HG02943 (cell line): Measurements from ENCODE around the gene STK32A.

ENCODE experiments used
- ATAC-seq: cut with Tn5 transposase; IDR thresholded peaks from one replicate; pipeline ENCODE4 v1.9.1; 2021; ENCODE audit warnings: mild to moderate bottlenecking, low read depth, moderate library complexity; ENCODE audit not compliant: unreplicated experiment

Gene STK32A

GRCh38 chr5:147384346-147385193 lies 149.7 kb downstream of the STK32A start:
- ATAC-seq, result no peak

- ATAC-seq, result no peak
These were observed 152.3 kb downstream of the STK32A start for GRCh38 chr5:147387109-147387508.

- no peak for ATAC-seq
These were observed 153.6 kb downstream of the STK32A start for GRCh38 chr5:147388184-147389108.

- ATAC-seq, result no peak
These were observed 155.9 kb downstream of the STK32A start for GRCh38 chr5:147390654-147391225.

DNA sequence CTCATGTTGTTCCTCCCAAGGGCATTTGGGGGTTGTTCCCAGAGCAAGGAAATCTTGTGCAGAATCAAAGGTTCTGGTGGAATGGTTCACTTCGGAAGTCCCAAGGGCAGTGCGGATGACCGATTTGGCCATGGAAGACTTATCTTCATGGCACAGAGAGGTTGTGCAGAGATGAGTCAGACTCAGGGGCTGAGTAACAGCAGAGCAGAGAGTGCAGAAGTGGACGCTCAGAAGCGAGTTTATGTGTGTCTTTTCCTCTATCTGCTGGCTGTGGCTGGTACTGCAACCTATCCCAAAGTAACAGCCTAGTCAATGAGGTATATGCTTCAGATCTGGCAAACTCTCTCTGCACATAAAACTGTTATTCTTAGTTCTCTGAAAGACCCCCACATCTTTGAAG lies 157.0 kb downstream of the STK32A start:
- peak; percentile 93 for ATAC-seq

- ATAC-seq, result no peak
These were observed 159.2 kb downstream of the STK32A start for GRCh38 chr5:147393874-147394672.

DNA sequence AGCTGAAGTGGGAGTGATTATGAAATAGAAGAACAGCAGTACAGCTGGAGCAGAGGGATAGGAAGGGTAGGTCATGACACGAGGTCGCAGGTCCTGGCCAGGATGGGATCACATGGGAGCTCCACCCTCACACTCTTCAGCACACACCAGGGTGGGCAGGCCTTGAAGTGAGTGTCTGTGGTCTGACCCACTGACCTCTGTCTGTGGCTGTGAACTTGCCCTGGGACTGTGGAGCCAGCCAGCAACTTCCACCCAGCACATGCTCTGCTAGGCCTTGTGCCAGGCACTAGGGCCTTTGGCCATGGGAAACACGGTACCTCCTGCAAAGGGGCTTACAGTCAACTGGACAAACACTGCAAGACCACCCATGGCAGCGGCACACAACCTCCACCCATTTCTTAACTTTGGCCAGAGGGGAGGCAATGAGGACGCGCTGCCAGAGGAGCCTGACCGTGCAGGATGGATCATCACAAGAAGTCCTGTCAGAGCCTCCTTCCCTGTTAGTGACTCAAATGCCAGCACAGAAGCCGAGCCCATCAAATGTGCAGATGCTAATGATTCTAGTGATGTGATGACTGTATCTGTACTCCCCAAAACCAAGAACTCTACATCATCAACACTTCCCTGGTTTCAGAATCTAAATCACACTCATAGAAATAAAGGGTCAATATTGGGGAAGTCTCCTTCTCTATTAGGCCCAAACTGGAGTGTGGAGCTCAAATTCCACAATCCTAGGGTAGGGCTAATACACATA lies 161.4 kb downstream of the STK32A start:
- no peak for ATAC-seq

DNA sequence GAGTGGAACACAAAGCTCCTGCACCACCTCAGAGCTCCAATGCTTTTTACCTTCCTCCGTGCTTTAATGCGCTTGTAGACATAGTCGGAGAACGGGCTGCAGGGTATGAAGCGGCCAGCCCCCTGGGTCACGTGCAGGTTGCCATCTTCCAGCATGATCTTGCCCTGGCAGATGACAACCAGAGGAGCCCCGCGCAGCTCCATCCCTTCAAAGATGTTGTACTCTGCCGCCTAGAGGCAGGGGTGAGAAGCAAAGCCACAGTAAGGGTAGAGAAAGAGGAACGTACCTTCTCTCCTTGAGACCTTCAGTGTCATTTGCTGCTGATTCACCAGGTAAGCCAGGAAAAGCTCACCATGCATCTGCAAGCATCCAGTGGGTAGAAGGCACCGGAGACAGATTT lies 162.8 kb downstream of the STK32A start:
- no peak for ATAC-seq

DNA sequence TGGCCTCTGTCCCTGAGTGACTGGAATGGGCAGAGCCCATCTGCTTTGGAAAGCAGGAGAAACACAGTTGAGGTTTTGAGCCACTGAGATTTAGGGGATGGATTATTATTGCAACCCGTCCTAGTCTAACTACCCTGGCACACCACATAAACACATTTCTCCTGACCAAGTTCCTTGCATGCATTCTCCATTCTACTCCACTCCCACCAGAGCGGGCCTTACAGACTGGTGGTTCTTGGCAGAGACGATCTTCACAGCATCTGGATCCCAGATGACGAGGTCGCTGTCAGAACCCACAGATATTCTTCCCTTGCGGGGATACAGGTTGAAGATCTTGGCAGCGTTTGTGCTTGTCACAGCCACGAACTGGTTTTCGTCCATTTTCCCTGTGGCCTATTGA lies 164.0 kb downstream of the STK32A start:
- ATAC-seq, result no peak

DNA sequence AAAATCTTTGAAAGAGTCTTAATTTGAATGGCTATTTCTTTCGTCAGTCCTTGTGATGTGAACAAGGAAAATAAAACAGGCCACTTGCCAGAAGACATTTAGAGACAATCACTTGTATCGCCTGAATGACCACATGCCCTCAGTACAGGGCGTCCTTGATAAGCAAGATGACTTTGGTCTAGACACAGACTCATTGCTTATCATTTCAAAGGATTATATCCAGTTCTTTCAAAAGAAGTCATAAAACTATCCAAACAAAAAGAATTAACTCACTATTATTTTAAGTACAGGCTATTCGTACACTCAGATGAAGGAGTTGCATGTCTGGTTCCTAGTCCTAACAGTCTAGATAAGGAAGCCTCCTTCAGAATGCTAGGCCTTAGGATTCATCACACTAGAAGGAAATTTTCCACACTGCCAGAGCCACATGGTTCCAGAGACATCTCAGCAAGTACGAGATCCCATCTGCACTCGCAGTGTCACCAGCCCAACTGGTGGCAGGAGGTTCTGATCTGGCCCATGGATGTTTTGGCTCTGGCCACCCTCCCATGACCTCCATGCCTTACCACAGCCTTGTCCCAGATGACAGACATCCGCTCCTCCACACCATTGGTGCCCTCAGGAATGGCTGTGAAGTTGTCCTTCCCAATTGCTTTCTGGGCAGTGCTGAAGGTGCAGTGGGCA lies 165.4 kb downstream of the STK32A start:
- no peak for ATAC-seq

- ATAC-seq, result no peak
These were observed 166.1 kb downstream of the STK32A start for GRCh38 chr5:147400881-147401280.

DNA sequence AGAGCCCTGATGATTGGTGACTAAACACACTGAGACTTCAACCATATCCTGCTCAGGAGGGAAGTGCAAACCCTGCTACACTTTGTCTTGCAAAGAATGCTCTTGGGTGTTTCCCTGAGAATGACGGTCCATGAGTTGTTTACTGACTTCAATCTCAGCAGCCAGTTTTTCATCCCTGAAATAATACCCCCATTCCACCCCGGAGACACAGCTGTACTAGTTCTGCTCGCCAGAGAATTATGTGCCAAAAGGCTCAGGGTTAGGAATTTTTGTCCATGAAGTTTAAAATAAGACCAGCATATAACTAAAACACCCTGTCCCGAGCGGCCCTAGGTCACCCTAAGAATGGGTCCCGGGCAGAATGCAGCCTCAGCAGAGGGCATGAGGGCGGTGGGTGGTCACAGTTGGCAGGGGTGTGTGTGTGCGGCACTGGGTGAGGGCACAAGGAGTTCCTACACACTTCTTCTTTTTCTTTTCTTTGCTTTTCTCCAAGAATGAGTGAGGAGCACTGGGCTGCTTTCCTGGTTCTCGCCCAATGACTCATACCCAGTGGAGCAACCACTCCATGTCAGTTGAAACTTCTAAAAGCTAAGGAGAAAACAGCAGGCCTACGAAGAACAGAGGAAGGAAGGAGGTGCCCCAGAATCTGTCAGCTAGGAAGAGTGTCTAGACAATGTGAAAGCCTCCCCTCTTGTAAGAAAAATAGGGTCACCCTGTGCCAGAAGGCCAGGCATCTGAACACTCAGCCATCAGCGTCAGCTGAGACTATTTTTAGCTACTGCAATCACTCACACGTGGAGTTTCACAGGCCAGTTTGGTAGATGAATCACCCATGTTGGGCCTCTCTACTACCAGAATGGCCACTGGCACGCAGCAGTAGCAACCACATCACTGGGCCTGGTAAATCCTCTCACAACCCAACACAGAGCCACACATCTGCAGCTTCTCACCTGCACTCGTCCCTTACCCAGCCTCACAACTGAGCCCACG lies 169.1 kb downstream of the STK32A start:
- peak; percentile 97 for ATAC-seq

DNA sequence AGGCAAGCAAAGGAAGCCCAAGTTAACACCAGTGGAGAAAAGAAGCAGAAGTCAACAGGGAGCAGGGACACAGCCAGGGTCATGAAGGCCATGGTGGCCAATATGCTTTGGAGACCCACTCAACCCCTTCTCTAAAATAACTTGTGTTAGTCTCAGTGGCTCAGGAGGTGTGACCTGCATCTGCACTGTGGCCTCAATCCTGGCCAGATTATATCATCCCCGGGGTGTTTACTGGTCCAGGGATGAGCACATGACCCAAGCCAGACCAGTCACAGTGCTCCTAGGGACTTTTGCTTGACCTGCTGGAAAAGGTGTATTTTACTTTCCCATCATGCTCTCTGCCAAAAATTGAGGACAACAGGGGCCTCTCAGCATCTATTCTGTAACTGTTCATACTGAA lies 169.9 kb downstream of the STK32A start:
- ATAC-seq, result peak; percentile 24

DNA sequence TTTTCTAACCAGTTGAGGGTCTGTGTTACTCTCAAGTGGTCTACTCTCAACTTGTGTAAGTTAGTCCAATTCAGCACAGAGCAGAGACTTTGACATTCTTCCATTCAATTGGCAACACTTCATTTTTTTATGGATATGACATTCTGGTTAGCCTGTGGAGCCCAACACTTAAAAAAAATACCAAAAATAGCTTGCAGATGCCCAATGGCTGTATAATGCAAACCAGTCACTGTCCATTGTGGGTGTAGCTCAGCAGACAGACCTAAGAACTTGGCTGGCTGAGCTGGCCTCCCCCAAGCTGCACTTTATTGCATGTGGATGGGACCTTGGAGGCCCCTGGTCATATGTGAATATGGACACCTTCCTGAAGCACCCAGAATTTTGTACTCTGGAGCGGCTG lies 171.8 kb downstream of the STK32A start:
- ATAC-seq, result no peak

GRCh38 chr5:147407094-147407681 lies 172.4 kb downstream of the STK32A start:
- no peak for ATAC-seq

- ATAC-seq, result no peak
These were observed 174.2 kb downstream of the STK32A start for GRCh38 chr5:147408980-147409379.
